ENCODE results near the gene ZIC5.

Gene ZIC5

DNA sequence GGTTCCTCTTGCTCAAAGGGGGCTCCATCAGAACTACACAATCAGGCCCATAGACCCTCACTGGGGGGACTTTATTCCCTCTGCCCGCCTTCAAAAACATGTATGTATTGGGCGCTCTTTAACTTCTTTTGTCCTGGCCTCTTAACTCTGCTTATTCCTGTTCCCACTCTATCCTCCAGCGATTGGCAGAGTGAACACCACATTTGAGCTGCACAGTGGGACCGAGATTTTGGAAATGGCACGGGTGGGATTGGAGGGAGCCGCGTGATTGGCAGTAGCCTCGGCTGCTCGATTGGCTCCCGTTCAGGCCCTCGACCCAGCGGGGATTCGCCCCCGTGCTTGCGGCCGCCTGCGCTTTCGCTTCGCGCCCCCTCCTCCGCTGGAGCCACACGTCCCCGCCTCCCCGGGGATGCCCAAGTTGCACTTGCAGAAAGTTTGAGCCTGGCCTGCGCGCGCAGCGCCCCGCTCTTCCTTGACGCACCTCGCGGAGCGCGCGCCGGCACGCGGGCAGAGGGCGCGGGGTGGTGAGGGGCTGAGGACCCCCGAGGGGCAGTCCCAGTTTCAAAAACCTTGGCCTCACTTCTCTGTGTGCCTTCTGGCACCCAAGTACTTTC is at the start of gene ZIC5:
ZIC5 (minus strand) TSS at position 192 of the 614 bp plus-strand sequence; CDS start at position 28, 164 bp downstream.
- peaks cover 7% of the 10 kb centered on the region for H3K9me3 Mint-ChIP-seq
- peak within 1 kb of the TSS; percentile 24 for H3K4me3 Mint-ChIP-seq
- DNase-seq (ENCODE audit: low spot score in 2 of 2), result no peak
- H3K27ac Mint-ChIP-seq, result peak within 1 kb of the TSS; percentile 72
- H3K27me3 Mint-ChIP-seq, result peaks cover 41% of the 10 kb centered on the region
- H3K36me3 Mint-ChIP-seq, result peaks cover 8% of the 10 kb centered on the region
- no peak for ATAC-seq (ENCODE audit: low read depth)
- peaks cover 15% of the 10 kb centered on the region for H3K4me1 Mint-ChIP-seq

DNA sequence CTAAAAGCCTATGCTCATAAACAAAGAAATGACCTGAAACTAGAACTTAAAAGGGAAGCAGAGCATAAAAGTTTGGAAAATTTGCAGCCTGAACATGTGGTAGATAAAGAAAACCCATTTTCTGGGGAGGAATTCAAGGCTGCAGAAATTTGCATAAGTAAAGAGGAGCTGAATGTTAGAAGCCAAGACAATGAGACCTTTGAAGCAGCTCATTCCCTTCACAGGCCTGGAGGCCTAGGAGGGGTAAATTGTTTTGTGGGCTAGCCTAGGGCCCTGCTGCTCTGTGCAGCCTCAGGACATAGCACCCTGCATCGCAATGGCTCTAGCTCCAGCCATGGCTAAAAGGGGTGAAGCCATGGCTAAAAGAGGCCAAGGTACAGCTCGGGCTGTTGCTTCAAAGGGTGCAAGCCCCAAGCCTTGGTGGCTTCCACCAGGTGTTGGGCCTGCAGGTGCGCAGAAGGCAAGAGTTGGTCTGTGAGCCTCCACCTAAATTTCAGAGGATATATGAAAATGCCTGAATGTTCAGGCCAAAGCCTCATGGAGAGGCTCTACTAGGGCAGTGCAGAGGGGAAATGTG is 48.3 kb upstream of the ZIC5 start:
- Mint-ChIP-seq H3K27ac (no peak overlapping the region), H3K4me1 (no peaks in the 10 kb centered on the region), H3K36me3 (peaks cover 3% of the 10 kb centered on the region), H3K27me3 (peaks cover 2% of the 10 kb centered on the region), H3K4me3 (no peak overlapping the region), H3K9me3 (peaks cover 2% of the 10 kb centered on the region)
- ATAC-seq (ENCODE audit: low read depth), result no peak
- DNase-seq (ENCODE audit: low spot score in 2 of 2), result no peak

DNA sequence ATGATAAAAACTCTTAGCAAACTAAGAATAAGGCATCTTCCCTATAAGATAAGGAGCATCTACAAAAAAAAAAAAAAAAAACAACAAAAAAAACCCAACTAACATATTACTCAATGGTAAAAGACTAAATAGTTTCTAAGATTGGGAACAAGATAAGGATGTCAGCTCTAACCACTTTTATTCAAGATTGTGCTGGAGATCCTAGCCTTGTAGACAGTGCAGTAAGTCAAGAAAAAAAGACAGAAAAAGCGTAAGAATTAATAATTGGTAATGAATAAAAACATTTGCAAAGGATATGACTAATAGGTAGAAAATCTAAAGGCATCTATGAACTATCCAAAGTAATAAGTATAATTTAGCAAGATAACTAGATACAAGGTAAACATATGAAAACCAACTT is 43.1 kb upstream of the ZIC5 start:
- H3K27ac Mint-ChIP-seq, result no peak overlapping the region
- DNase-seq (ENCODE audit: low spot score in 2 of 2) (no peak), ATAC-seq (ENCODE audit: low read depth) (no peak)
- peaks cover 4% of the 10 kb centered on the region for H3K27me3 Mint-ChIP-seq
- no peaks in the 10 kb centered on the region for H3K9me3 Mint-ChIP-seq
- H3K4me1 Mint-ChIP-seq, result no peaks in the 10 kb centered on the region
- H3K36me3 Mint-ChIP-seq, result peaks cover 3% of the 10 kb centered on the region
- no peak overlapping the region for H3K4me3 Mint-ChIP-seq

DNA sequence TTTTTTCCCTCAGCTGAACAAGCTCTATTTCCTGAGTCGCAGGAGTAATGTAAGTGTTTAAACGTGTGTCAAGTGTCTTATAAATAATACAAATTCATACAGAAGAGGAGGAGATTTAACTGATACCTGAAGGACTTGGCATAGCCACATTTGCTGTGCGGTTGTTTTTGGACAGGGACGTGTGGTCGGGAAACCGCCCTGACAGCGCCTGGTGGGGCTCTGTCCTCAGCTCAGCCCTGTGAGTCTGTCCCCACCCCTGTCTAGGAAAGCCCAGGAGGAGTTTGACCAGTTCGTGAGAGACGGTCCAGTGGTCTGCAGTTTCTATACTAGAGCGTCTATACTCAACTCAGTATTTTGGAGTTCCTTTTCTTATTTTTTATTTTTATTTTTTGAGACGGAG is 26.7 kb upstream of the ZIC5 start:
- Mint-ChIP-seq H3K36me3 (peaks cover 3% of the 10 kb centered on the region), H3K27me3 (peaks cover 27% of the 10 kb centered on the region), H3K27ac (no peak overlapping the region), H3K4me1 (peaks cover 2% of the 10 kb centered on the region), H3K4me3 (no peak overlapping the region), H3K9me3 (peaks cover 1% of the 10 kb centered on the region)
- ATAC-seq (ENCODE audit: low read depth) (no peak), DNase-seq (ENCODE audit: low spot score in 2 of 2) (no peak)

DNA sequence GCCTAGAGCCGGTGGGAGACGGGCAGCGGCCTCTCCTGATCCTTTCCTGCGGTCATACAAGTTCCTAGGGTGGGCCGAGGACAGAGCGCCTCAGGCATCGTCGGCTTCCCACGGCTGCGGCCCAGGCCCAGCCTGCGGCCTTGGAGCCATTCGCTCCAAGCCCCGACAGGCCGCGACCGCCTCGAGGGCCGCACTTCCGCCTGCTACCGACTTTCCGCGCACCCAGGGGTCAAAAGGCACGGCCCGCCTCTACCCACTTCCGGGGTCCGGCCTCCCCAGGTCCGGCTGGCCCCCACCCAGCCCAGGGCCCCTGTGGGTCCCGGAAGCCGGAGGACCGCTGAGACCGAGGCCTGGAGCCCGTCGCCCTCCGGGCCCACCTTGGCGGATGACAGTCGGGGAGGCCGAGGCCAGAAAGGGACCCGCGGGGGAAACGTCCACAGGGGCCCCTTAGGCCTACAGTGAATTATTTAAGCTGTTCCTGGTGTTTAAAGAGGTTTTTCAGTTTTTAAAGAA is 26.2 kb upstream of the ZIC5 start:
- H3K4me1 Mint-ChIP-seq, result peaks cover 2% of the 10 kb centered on the region
- DNase-seq (ENCODE audit: low spot score in 2 of 2), result no peak
- no peak overlapping the region for H3K4me3 Mint-ChIP-seq
- ATAC-seq (ENCODE audit: low read depth), result no peak
- peaks cover 29% of the 10 kb centered on the region for H3K27me3 Mint-ChIP-seq
- peaks cover 1% of the 10 kb centered on the region for H3K9me3 Mint-ChIP-seq
- H3K27ac Mint-ChIP-seq, result no peak overlapping the region
- H3K36me3 Mint-ChIP-seq, result peaks cover 3% of the 10 kb centered on the region

DNA sequence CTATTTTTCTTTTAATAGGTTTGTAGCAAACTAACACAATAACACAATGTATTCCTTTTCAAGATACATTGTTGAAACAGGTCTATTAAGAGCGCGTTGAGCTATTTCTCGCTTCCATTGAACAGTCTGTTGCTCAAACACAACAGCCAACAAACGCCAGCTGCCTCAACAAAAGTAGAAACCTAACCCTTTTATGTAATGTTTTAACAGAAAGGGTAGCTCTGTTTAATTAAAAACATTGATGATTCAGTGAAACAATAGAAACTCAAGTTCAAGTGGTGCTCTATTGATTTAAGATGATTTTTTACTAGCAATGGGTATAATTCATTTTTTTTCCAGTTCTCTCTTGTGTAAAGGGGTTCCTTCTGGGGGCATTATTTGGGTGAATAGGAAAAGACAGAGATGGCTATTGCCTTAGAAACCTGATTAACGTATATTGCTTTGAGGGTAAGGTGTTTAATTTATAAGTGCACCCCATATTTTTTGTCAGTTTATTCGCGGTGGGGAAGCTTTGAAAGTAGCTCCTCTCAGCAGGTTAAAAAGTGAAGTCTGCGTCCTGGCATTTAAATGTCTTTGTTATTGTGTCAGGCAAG is 24.9 kb upstream of the ZIC5 start:
- Mint-ChIP-seq H3K27me3 (peaks cover 36% of the 10 kb centered on the region), H3K4me1 (peaks cover 2% of the 10 kb centered on the region), H3K27ac (no peak overlapping the region), H3K9me3 (peaks cover 1% of the 10 kb centered on the region), H3K36me3 (peaks cover 3% of the 10 kb centered on the region), H3K4me3 (no peak overlapping the region)
- DNase-seq (ENCODE audit: low spot score in 2 of 2) (no peak), ATAC-seq (ENCODE audit: low read depth) (no peak)

DNA sequence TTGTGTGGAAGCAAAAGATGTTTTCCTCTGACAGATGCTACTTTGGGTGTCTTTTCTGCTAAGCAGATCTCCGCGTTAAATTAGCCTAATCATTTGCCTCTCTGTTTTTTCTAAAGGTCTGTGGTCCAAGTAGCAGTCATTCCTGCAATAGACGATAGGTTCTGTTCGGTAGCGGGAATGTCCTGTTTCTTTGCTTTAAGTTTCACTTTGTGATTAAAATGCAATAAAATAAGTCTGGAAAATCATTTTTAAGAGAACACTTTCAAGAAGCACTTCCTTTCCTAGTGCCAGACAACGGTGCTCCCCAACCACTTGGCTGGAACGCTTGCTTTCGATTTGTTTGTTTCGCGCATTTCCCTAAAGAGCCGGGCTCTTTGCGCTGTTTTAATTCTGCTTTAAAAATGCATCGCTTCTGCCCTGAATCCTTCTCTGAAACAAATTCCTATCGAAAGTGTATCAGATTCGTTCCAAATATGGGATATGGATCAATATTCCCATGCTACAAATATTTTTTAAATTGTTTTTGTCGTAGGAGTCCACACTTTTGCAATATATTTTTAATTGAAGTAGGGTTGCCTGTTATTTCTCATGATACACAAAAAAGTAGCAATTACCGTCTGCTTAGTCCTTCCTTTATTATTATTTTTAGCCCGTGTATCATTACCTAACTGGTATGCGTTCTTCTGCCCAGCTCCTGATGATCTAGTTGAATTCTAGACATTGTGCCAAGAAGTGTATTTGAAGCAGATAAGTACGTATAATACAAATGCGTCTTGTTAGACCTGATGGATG is 24.2 kb upstream of the ZIC5 start:
- Mint-ChIP-seq H3K36me3 (peaks cover 3% of the 10 kb centered on the region), H3K9me3 (peaks cover 1% of the 10 kb centered on the region), H3K27me3 (peaks cover 35% of the 10 kb centered on the region), H3K4me3 (no peak overlapping the region), H3K27ac (no peak overlapping the region), H3K4me1 (peaks cover 2% of the 10 kb centered on the region)
- ATAC-seq (ENCODE audit: low read depth), result no peak
- DNase-seq (ENCODE audit: low spot score in 2 of 2), result no peak

DNA sequence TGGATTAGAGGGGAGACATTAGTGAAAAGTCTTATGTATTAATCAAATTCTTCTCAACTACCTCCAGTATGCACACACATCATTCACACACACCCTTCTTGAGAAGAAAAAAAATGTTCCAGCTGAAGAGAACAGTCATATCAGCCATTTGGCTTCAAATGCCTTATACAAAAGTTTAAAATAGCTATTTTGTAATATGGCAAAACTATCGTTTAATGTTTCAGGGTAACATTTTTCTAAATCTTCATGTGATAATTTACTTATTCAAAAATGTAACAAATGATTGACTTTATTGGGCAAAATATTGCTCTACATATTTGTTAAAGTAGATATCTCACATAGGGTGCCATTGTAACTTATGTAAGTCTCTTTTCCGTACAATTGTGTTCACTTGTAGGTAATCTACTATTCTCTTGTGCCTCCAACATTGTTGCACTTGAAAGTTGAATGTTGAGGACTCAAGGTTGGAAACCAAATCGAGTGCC is 23.6 kb upstream of the ZIC5 start:
- H3K4me3 Mint-ChIP-seq, result no peak overlapping the region
- H3K9me3 Mint-ChIP-seq, result peaks cover 1% of the 10 kb centered on the region
- peaks cover 3% of the 10 kb centered on the region for H3K36me3 Mint-ChIP-seq
- peaks cover 2% of the 10 kb centered on the region for H3K4me1 Mint-ChIP-seq
- no peak overlapping the region for H3K27ac Mint-ChIP-seq
- DNase-seq (ENCODE audit: low spot score in 2 of 2), result no peak
- ATAC-seq (ENCODE audit: low read depth), result no peak
- peaks cover 38% of the 10 kb centered on the region for H3K27me3 Mint-ChIP-seq

DNA sequence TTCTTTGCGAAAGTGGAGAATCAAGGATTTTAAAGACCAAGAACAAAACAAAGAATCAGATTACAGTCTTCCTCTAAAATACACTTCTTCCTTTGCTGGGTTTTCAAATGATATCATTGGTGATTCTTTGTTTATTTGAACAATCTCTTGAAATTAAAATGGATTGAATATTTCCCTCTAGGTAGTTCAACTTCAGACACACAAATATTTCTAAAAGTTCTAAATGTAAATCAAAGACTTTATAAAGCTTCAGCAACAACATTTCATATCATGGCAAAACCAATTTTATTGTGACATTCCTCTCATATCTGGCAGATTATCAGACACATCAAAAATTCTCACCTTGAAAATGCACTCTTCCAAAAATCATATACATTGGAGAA is 23.1 kb upstream of the ZIC5 start:
- peaks cover 2% of the 10 kb centered on the region for H3K4me1 Mint-ChIP-seq
- no peak for DNase-seq (ENCODE audit: low spot score in 2 of 2)
- ATAC-seq (ENCODE audit: low read depth), result no peak
- H3K27me3 Mint-ChIP-seq, result peaks cover 40% of the 10 kb centered on the region
- H3K36me3 Mint-ChIP-seq, result peaks cover 3% of the 10 kb centered on the region
- no peak overlapping the region for H3K4me3 Mint-ChIP-seq
- H3K27ac Mint-ChIP-seq, result no peak overlapping the region
- H3K9me3 Mint-ChIP-seq, result peaks cover 1% of the 10 kb centered on the region

DNA sequence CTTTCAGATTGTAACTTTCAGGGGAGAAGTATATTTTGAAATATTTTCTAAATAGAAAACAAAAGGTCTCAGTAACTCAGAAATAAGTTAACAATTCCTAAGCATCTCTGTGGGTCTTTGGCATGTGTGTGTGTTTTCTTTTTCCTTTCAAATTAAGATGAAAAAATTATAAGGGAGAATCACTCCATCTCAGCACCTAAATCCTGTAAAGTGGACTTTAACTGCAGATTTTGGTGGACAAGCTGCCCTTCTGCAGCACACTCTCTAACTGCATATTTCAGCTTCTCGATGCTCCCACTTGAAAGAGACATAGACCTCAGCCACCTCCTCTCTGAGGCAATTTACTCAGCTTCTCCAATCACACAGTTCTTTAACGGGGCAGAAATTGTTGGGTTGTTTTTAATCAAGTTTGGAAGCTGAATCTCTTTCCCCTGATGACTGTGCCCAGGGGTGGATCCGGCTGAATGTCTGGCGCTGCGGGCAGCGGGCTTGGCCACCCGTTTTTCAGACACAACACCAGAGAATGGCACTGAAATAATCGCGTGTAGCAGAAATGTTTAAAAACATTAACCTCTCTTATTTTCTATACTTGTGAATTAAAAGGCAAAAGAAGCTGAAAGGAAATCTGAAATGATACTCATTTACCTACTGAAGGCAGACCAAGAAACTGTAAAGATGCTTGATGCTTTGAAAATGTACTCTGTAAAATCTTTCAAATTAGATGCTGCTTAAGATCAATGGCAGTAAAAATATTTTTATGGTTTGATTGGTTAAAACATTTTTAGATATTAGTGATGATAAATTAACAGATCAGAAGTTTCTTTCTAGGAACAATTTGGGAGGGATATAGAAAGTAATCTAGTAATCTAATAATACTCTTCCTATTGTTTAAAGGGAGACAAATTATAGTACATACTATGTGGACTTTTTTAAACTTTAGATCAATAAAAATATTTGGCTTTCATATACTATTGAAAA is 22.4 kb upstream of the ZIC5 start:
- Mint-ChIP-seq H3K27me3 (peaks cover 39% of the 10 kb centered on the region), H3K4me1 (peaks cover 2% of the 10 kb centered on the region), H3K9me3 (peaks cover 1% of the 10 kb centered on the region), H3K36me3 (peaks cover 3% of the 10 kb centered on the region), H3K4me3 (no peak overlapping the region), H3K27ac (no peak overlapping the region)
- DNase-seq (ENCODE audit: low spot score in 2 of 2) (no peak), ATAC-seq (ENCODE audit: low read depth) (no peak)

DNA sequence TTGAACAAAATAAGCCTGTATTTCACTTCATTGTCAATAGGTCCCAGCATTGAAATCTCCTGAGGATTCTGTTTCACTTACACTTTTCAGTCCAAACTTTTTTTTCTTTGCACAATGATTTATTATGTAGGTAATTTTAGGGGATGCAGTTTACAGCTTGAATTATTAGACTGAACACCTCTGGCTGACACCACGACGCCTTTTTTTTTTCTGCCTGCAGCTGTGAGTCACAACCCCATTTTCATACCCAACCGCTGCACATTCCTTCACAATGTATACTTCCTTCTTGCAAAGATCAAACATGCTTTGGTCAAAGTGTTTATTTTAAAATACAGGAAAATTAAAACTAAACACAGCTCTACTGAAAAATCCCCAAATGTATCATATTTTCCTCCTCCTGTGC is 21.4 kb upstream of the ZIC5 start:
- ATAC-seq (ENCODE audit: low read depth), result no peak
- H3K27me3 Mint-ChIP-seq, result peaks cover 33% of the 10 kb centered on the region
- H3K4me3 Mint-ChIP-seq, result no peak overlapping the region
- peaks cover 1% of the 10 kb centered on the region for H3K9me3 Mint-ChIP-seq
- no peak overlapping the region for H3K27ac Mint-ChIP-seq
- H3K36me3 Mint-ChIP-seq, result peaks cover 3% of the 10 kb centered on the region
- H3K4me1 Mint-ChIP-seq, result peaks cover 2% of the 10 kb centered on the region
- DNase-seq (ENCODE audit: low spot score in 2 of 2), result no peak

DNA sequence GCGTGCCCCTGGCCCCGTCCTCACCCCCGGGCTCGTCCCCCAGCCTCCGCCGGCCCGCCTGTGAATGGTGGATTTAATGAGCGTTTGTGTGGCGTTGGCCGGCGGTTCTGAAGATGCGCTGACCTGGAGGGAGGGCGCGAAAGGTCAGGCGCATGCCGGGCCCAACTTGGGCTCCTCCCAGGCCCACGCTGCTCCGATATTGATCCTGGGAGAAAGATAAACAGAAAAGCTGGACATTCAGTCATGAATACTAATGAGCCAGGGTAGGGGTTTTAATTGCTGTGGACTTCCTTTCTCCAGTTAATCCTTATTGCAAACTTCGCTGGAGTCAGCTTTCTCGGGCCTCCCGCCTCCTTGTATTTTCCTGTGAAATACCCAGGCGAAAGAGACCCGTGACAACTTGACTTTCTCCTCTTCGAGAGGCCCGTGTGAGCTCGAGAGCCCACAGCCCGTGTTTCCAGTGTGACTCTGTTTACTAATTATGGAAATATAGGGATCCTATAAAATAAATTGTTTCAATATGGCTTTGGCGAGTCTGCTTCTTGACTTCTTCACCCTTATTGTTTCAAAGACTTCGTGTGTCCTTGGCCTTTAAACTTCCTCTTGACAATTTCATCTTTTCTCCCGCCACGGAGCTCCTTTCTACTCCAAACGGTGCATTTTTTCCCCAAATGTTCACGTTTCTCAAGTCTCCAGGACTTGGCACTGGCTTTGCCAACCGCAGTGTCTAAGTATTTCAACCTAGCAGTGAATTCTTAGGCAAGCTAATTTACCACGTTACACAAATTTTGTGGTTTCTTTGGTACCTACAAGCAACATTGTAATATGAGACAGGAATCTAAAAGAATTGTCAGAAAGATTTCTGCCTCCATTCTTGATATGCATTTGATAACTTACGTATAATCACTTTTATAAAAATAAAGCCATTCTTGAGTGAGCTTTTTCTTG is 20.5 kb upstream of the ZIC5 start:
- Mint-ChIP-seq H3K4me3 (no peak overlapping the region), H3K27ac (no peak overlapping the region), H3K36me3 (peaks cover 3% of the 10 kb centered on the region), H3K9me3 (peaks cover 1% of the 10 kb centered on the region), H3K4me1 (peaks cover 2% of the 10 kb centered on the region), H3K27me3 (peaks cover 38% of the 10 kb centered on the region)
- no peak for ATAC-seq (ENCODE audit: low read depth)
- no peak for DNase-seq (ENCODE audit: low spot score in 2 of 2)

All from memory B cell (primary cell).